CD4-positive, alpha-beta T cell treated with Interleukin-17A for 4 hours (primary cell): ENCODE results near the gene DMRT1.

Experiments
- DNase-seq: peaks from one replicate; pipeline ENCODE4 v3.0.0-alpha.2; 2020; ENCODE audit warnings: mixed read lengths

The DMRT1 gene

DNA sequence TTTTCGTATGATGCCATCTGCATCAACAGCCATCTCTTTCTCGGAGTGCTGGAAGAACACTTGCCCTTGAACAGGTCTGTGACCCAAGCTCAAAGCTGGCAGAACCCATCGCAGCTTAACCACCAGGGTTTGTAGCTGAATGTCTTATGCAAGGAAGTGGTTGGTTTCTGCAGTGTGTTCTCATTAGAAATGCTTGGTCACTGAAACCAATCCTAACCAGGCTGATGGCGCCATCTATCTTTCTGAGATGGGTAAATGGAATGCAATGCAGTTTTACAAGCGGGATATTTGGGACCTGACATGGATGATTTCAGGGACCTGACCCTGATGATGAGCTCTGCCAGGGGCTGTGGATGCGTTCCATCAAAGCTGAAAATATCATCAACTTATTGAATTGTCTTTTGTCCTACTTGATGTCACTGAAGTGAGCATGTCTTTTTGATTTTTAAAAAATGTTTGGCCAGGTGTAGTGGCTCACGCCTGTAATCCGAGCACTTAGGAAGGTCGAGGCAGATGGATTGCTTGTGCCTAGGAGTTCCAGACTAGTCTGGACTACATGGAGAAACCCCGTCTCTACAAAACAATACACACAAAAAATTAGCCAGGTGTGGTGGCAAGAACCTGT is 163.7 kb downstream of the DMRT1 start:
- no peak for DNase-seq

DNA sequence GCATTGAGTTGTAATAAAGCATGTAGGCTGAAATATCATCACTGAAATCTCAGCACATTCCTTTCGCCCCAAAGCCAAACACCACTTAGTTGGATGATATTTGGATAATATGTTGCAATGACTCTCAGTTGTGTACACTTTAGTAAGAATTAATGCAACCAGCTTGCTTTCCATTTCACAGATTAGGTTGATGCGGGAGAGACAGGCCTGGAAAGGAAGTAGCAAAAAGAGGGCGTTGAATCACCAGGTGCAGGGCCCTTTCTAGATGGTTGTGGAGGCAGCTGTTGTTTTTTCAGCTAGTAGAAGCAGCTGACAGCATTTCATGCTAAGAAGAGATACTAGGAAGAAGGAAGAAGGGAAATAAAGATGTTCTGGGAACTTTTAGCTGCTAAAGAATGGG is 165.8 kb downstream of the DMRT1 start:
- DNase-seq = no peak

DNA sequence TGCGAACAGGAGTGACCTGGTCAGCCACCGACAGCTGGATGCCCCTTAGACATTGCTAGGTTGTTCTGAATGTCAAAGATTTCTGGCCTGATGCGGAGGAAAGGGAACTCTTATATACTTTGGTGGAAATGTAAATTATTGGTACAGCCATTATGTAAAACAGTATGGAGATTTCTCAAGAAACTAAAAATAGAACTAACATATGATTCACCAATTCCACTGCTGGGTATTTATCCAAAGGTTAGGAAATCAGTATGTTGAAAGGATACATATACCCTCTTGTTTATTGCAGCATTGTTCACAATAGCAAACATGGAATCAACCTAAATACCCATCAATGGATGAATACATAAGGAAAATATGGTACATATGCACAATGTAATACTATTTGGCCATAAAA is 166.7 kb downstream of the DMRT1 start:
- DNase-seq = no peak

DNA sequence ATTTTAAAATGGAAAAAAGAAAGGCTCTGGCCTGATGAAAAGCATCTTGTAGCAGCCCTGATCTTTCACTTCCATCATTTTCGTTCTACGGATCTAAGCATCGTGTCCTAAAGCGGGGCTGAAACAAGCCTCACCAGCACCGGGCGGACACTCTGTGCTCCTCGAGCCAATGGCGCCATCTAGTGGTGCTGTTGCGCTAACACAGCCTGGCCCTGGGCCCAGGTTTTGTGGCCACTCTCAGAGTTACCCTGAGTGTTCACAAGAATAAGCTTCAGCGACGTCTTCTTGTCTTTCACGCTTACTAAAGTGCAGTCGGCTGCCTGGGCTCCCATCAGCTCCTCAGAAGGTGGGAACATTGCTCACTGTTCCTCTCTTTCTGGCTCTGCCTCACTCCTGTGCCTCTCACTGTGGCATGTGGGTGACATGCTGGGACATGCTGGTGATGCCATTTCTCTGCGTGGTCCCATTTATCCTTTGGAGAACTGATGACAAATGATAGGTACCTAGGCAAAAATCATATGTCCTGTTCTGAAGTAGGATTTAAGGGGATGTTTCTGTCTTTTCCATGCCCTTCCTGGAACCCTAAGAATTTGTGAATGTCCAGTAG is 167.7 kb downstream of the DMRT1 start:
- peak; percentile 75 for DNase-seq

DNA sequence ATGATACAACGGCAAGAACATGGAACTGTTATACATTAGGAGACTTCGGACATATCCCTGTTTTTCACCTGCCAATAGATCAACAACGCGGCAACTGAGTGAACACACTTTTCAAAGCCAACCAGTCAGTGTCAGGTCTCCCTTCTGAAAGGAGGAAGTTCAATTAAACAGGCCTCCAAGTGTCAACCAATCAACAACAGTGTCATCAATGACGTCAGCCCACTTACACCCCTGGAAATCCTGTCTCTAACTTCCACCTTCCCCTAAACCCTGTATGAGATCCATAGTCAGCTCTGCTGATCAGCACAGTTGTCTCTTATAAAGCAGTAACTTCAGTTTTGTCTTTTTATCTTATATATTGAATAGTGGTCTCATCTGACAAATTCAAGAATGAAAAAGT is 171.5 kb downstream of the DMRT1 start:
- DNase-seq = no peak

DNA sequence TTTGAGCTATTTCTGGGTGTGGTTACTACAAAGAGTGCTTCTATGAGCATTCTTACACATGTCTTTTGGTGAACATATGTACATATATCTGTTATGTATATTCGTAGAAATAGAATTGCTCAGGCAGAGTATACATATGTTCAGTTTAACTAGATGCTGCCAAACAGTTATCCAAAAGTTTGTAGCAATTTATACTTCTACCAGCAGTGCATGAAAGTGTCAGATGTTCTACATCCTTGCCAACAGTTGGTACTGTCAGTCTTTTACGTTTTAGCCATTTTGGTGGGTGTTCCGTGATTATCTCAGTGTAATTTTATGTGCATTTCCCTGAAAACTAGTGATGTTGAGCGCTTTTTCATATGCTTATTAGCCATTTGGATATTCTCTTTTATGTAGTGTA is 172.7 kb downstream of the DMRT1 start:
- DNase-seq = no peak

DNA sequence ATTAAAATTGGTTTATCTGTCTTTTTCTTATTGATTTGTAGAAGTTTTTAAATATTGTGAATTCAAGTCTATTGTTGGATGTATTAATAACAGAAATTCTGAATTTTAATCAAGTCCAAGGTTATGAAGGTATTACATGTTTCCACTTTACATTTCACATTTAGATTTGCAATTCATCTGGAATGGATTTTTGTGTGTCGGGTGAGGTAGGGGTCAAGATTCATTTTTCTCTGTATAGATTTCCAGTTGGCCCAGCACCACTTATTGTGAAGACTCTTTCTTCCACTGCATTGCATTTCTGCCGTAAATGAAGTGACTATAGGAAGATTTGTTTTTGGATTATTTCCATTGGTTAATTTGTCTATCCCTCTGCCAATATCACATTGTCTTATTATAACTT is 173.1 kb downstream of the DMRT1 start:
- no peak for DNase-seq

DNA sequence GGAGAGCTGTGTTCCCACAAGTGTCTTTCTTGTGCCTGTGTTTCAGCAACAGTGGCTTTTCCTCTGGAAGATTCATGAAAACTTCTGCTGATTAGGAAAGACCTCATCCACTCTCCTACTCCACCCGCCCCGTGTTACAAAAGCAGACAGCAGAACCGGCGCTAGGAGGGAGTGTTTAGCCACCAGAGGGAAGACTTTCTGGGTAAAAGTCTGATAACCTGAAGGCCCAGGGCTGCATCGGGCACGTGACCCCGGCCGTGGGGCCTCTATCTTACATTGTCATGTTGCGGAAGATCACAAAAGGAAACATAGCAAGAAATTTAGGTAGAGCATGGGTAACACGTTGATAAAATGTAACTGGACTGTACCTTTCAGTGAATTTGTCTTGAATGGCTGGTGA is 176.6 kb downstream of the DMRT1 start:
- no peak for DNase-seq
